ENCODE results near the gene CDH12.

The CDH12 gene

DNA sequence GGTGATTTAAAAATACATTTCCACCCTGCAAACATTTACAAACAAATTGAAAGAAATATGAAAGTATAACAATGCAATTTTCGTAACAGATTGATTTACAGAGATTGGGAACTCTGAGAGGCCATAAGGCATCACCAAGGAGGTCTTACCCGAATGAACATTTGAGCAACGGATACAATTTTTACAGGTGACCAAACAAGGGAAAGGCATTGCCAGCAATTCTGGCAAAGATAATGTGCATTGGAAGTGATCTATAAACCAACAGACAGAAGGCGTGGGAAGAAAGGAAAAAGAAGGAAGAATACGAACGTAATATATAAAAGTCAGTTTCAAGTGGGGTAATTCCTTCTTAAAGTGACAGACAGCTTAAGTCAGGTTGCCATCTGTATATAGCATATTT lies 295.9 kb downstream of the CDH12 start:
- TF ChIP-seq TAF1 (IDR thresholded peaks at IDR 0.05; ENCODE audit: borderline replicate concordance, insufficient read depth, low read length) (no peak), POLR2AphosphoS5 (IDR thresholded peaks at IDR 0.05; ENCODE audit: low read depth, low read length) (no peak), SIN3A (IDR thresholded peaks at IDR 0.05; ENCODE audit: borderline replicate concordance, insufficient read depth, low read length) (no peak), FOXP2 (optimal IDR thresholded peaks at IDR 0.05; ENCODE audit: borderline replicate concordance, extremely low read depth, extremely low read length, insufficient read depth) (no peak)
- TF ChIP-seq, protein P1, sequence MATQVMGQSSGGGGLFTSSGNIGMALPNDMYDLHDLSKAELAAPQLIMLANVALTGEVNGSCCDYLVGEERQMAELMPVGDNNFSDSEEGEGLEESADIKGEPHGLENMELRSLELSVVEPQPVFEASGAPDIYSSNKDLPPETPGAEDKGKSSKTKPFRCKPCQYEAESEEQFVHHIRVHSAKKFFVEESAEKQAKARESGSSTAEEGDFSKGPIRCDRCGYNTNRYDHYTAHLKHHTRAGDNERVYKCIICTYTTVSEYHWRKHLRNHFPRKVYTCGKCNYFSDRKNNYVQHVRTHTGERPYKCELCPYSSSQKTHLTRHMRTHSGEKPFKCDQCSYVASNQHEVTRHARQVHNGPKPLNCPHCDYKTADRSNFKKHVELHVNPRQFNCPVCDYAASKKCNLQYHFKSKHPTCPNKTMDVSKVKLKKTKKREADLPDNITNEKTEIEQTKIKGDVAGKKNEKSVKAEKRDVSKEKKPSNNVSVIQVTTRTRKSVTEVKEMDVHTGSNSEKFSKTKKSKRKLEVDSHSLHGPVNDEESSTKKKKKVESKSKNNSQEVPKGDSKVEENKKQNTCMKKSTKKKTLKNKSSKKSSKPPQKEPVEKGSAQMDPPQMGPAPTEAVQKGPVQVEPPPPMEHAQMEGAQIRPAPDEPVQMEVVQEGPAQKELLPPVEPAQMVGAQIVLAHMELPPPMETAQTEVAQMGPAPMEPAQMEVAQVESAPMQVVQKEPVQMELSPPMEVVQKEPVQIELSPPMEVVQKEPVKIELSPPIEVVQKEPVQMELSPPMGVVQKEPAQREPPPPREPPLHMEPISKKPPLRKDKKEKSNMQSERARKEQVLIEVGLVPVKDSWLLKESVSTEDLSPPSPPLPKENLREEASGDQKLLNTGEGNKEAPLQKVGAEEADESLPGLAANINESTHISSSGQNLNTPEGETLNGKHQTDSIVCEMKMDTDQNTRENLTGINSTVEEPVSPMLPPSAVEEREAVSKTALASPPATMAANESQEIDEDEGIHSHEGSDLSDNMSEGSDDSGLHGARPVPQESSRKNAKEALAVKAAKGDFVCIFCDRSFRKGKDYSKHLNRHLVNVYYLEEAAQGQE (IDR thresholded peaks at IDR 0.05; ENCODE audit: insufficient read depth in 1 of 2, low read depth in 2 of 2, low read length in 2 of 2) = no peak

DNA sequence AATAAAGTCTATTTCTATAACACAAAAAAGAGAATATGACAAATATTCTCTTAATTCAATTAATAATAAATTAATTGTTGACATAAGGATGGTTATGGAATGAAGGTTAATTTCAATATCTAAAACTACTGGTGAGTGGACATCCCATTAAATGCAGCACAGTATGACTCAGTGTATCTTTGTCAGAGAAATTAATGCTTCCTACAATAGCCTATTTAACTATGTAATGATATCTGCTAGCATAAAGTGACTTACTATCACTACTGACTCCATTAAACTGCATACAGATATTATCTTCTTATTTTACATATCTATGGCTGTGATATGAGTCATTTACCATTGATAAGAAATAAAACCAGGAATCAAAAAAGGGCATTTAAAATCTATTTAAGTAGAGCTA lies 298.7 kb downstream of the CDH12 start:
- TF ChIP-seq, protein P1 (IDR thresholded peaks at IDR 0.05; ENCODE audit: insufficient read depth in 1 of 2, low read depth in 2 of 2, low read length in 2 of 2) = no peak
- TF ChIP-seq SIN3A (IDR thresholded peaks at IDR 0.05; ENCODE audit: borderline replicate concordance, insufficient read depth, low read length) = no peak
- TF ChIP-seq TAF1 (IDR thresholded peaks at IDR 0.05; ENCODE audit: borderline replicate concordance, insufficient read depth, low read length) = no peak
- no peak for TF ChIP-seq POLR2AphosphoS5 (IDR thresholded peaks at IDR 0.05; ENCODE audit: low read depth, low read length)
- no peak for TF ChIP-seq FOXP2 (optimal IDR thresholded peaks at IDR 0.05; ENCODE audit: borderline replicate concordance, extremely low read depth, extremely low read length, insufficient read depth)

GRCh38 chr5:22549876-22550671 lies 303.1 kb downstream of the CDH12 start:
- no peak for TF ChIP-seq SIN3A (IDR thresholded peaks at IDR 0.05; ENCODE audit: borderline replicate concordance, insufficient read depth, low read length)
- TF ChIP-seq POLR2AphosphoS5 (IDR thresholded peaks at IDR 0.05; ENCODE audit: low read depth, low read length) = no peak
- TF ChIP-seq, protein P1 (IDR thresholded peaks at IDR 0.05; ENCODE audit: insufficient read depth in 1 of 2, low read depth in 2 of 2, low read length in 2 of 2) = no peak
- no peak for TF ChIP-seq TAF1 (IDR thresholded peaks at IDR 0.05; ENCODE audit: borderline replicate concordance, insufficient read depth, low read length)
- no peak for TF ChIP-seq FOXP2 (optimal IDR thresholded peaks at IDR 0.05; ENCODE audit: borderline replicate concordance, extremely low read depth, extremely low read length, insufficient read depth)

DNA sequence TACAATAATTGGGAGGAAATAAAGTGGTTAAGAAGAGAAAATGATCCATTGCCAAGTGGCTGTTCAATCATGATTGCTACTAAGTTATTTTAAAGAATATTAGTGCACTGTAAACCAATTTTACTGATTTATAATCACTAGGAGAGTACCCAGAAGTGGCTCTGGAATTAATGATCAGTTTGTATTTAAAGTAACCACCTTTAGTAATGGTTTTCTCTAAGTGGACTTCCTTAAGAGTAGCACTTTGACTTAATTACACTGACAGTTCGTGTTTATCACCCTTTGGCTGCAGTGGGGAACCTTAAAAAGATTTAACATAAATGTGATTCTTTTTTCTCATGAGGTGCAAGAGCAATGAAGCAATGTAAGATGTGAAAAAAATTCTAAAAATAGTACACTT lies 310.8 kb downstream of the CDH12 start:
- no peak for TF ChIP-seq SIN3A (IDR thresholded peaks at IDR 0.05; ENCODE audit: borderline replicate concordance, insufficient read depth, low read length)
- TF ChIP-seq FOXP2 (optimal IDR thresholded peaks at IDR 0.05; ENCODE audit: borderline replicate concordance, extremely low read depth, extremely low read length, insufficient read depth) = no peak
- no peak for TF ChIP-seq TAF1 (IDR thresholded peaks at IDR 0.05; ENCODE audit: borderline replicate concordance, insufficient read depth, low read length)
- TF ChIP-seq, protein P1 (IDR thresholded peaks at IDR 0.05; ENCODE audit: insufficient read depth in 1 of 2, low read depth in 2 of 2, low read length in 2 of 2) = no peak
- no peak for TF ChIP-seq POLR2AphosphoS5 (IDR thresholded peaks at IDR 0.05; ENCODE audit: low read depth, low read length)

All from PFSK-1 (cell line).